GM23338 (cell line): ENCODE results near the gene CRACDL. TPM values are rescaled to one million over a fixed set of nuclear protein-coding genes. Genes with fewer than 3 reads are reported as not detected.

Experiments used
- ATAC-seq: fragments of 200-7000 bp; cut with Tn5 transposase; 3 replicates; pipeline ENCODE4 v1.9.1; 2020
- DNase-seq: peaks from one replicate; pipeline ENCODE4 v3.0.0-alpha.2; 2015; ENCODE audit warnings: low spot score
- H2AFZ ChIP-seq: fragments of 200-600 bp; sonication (generic); 2 replicates; pipeline ENCODE4 v1.8.0; 2016; ENCODE audit warnings: antibody characterized with exemption, mild to moderate bottlenecking, moderate library complexity
- H3F3A ChIP-seq: fragments of 200-600 bp; sonication (generic); replicated peaks from 2 replicates; pipeline ENCODE4 v1.8.0; 2017; ENCODE audit warnings: antibody characterized with exemption, mixed run types, low read depth
- H3K27ac ChIP-seq: fragments of 200-600 bp; sonication (generic); 2 replicates; pipeline ENCODE4 v1.6.1; 2016; ENCODE audit warnings: low read depth
- H3K27me3 ChIP-seq: fragments of 200-600 bp; sonication (generic); 2 replicates; pipeline ENCODE4 v1.8.0; 2016; ENCODE audit warnings: mild to moderate bottlenecking, mixed run types, moderate library complexity; ENCODE audit not compliant: insufficient read depth
- H3K36me3 ChIP-seq: fragments of 200-600 bp; sonication (generic); 2 replicates; pipeline ENCODE4 v1.8.0; 2016; ENCODE audit warnings: mild to moderate bottlenecking; ENCODE audit not compliant: insufficient read depth
- H3K4me1 ChIP-seq: fragments of 200-600 bp; sonication (generic); 2 replicates; pipeline ENCODE4 v1.8.0; 2016; ENCODE audit warnings: mild to moderate bottlenecking, moderate library complexity; ENCODE audit not compliant: insufficient read depth
- H3K4me2 ChIP-seq: fragments of 200-600 bp; sonication (generic); 2 replicates; pipeline ENCODE4 v1.7.1; 2017; ENCODE audit warnings: mixed run types
- H3K4me3 ChIP-seq: fragments of 200-600 bp; sonication (generic); 2 replicates; pipeline ENCODE4 v1.6.1; 2016; ENCODE audit warnings: mixed run types
- H3K79me2 ChIP-seq: fragments of 200-600 bp; sonication (generic); replicated peaks from 2 replicates; pipeline ENCODE4 v1.8.0; 2017; ENCODE audit warnings: mild to moderate bottlenecking; ENCODE audit not compliant: insufficient read depth
- H3K9me2 ChIP-seq: fragments of 200-600 bp; sonication (generic); 2 replicates; pipeline ENCODE4 v1.8.0; 2017; ENCODE audit not compliant: insufficient read depth
- H4K20me1 ChIP-seq: fragments of 200-600 bp; sonication (generic); replicated peaks from 2 replicates; pipeline ENCODE4 v1.8.0; 2017; ENCODE audit warnings: mild to moderate bottlenecking; ENCODE audit not compliant: insufficient read depth
- H3K27ac Mint-ChIP-seq: 2 replicates; pipeline ENCODE4 v1.8.0; 2020; ENCODE audit warnings: inconsistent platforms, mild to moderate bottlenecking, moderate library complexity, mixed read lengths
- H3K27me3 Mint-ChIP-seq: 3 replicates; pipeline ENCODE4 v1.8.0; 2022; ENCODE audit warnings: low read depth, mild to moderate bottlenecking, moderate library complexity, mixed read lengths, inconsistent platforms; ENCODE audit not compliant: insufficient read depth, poor library complexity
- H3K36me3 Mint-ChIP-seq: 3 replicates; pipeline ENCODE4 v1.8.0; 2021; ENCODE audit warnings: low read depth, mild to moderate bottlenecking, inconsistent platforms, moderate library complexity, mixed read lengths
- H3K4me1 Mint-ChIP-seq: 3 replicates; pipeline ENCODE4 v1.8.0; 2020; ENCODE audit warnings: mild to moderate bottlenecking, inconsistent platforms, mixed read lengths
- H3K4me3 Mint-ChIP-seq: 3 replicates; pipeline ENCODE4 v1.8.0; 2021; ENCODE audit warnings: moderate library complexity, mild to moderate bottlenecking, inconsistent platforms, mixed read lengths
- H3K9me3 Mint-ChIP-seq: 3 replicates; pipeline ENCODE4 v1.8.0; 2020; ENCODE audit warnings: moderate library complexity, mild to moderate bottlenecking, inconsistent platforms, mixed read lengths
- CREB1 ChIP-seq: fragments of 250-450 bp; sonication (Bioruptor Pico); IDR thresholded peaks from 2 replicates; pipeline ENCODE4 v1.5.0; 2020; ENCODE audit warnings: low read depth, mild to moderate bottlenecking, moderate library complexity
- EZH2 ChIP-seq: fragments of 200-600 bp; sonication (generic); IDR thresholded peaks from one replicate; pipeline ENCODE4 v1.8.0; 2017; ENCODE audit warnings: antibody characterized with exemption, mild to moderate bottlenecking, low read depth; ENCODE audit not compliant: unreplicated experiment
- EZH2phosphoT487 ChIP-seq: fragments of 200-600 bp; sonication (generic); IDR thresholded peaks from one replicate; pipeline ENCODE4 v1.8.1; 2018; ENCODE audit warnings: antibody characterized with exemption; ENCODE audit not compliant: unreplicated experiment
- STAT1 ChIP-seq: IDR thresholded peaks from one replicate; pipeline ENCODE4 v1.6.1; 2016; ENCODE audit warnings: antibody characterized with exemption; ENCODE audit not compliant: unreplicated experiment
- polyA plus RNA-seq: library from polyadenylated mRNA; unstranded; fragments of >200 nt; fragmentation: Nextera tagmentation; extraction: Ambion mirVana; gene quantifications from 2 replicates; pipeline ENCODE4 v1.2.1, GENCODE V29; 2016
- total RNA-seq: library from RNA; depleted of rRNA; stranded (reverse); fragments of >200 nt; shearing (Covaris generic); gene quantifications from 2 replicates; pipeline ENCODE4 v1.2.3, GENCODE V29; 2014

Gene CRACDL
- total and polyA plus RNA-seq, 2 experiments from 2014 or later = 0.14 to 0.16 TPM

DNA sequence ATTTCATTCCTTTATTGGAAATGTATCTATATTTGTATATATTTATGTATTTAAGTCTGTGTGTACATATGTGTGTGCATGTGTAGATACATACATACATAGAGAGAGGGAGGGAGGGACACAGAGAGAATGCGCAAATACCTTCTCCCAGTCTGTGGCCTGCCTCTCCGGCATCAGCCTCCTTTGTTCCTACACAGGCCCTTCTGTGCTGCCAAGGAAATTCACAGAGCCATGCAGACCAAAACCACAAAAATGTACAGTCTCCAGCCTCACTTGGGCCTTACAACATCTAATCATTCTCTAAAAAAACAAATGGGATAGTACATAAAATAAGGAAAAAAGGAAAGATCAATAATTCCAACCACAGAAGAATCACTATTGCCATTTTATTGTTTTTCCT lies 8.8 kb upstream of the CRACDL start:
- Mint-ChIP-seq H3K36me3 (no peaks in the 10 kb centered on the region), H3K9me3 (no peaks in the 10 kb centered on the region), H3K4me3 (no peak overlapping the region), H3K27me3 (peaks cover 2% of the 10 kb centered on the region), H3K4me1 (no peaks in the 10 kb centered on the region), H3K27ac (no peak overlapping the region)
- Histone ChIP-seq H3K79me2 (no peaks in the 10 kb centered on the region), H4K20me1 (no peaks in the 10 kb centered on the region), H3K36me3 (no peaks in the 10 kb centered on the region), H3K27me3 (no peaks in the 10 kb centered on the region), H3K4me1 (no peaks in the 10 kb centered on the region), H2AFZ (no peak overlapping the region), H3F3A (no peaks in the 10 kb centered on the region), H3K9me2 (no peaks in the 10 kb centered on the region), H3K4me2 (no peak overlapping the region), H3K4me3 (no peak overlapping the region), H3K27ac (no peak overlapping the region)
- no peak for TF ChIP-seq CREB1 (CRISPR knock-in tag)
- DNase-seq (no peak), ATAC-seq (no peak)

DNA sequence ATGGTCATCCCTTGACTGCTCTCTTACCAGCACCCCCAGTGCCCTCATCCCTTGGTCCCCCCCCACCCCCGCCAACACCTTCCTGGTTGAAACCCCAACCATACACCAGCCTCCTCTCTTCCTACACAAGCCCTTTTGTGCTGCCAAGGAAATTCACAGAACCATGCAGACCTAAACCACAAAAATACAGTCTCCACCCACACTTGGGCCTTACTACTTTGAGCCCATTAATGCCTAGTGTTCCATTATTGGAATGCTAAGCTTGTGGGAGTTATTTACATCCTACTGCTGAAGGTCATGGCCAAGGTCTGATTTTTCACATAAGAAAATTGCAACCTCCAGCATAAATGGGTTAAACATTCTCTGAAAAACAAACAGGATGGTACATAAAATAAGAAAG lies 4.1 kb upstream of the CRACDL start:
- Histone ChIP-seq H3F3A (0 out of 2 replicates have a peak, but pooled peaks cover 5% of the 10 kb centered on the region), H3K27me3 (peaks cover 44% of the 10 kb centered on the region), H3K4me3 (no peak overlapping the region), H4K20me1 (no peaks in the 10 kb centered on the region), H3K4me2 (no peak overlapping the region), H3K79me2 (no peaks in the 10 kb centered on the region), H3K36me3 (no peaks in the 10 kb centered on the region), H3K4me1 (0 out of 2 replicates have a peak, but pooled peaks cover 3% of the 10 kb centered on the region), H2AFZ (no peak overlapping the region), H3K9me2 (no peaks in the 10 kb centered on the region), H3K27ac (no peak overlapping the region)
- no peak overlapping the region for H3K4me3 Mint-ChIP-seq
- no peaks in the 10 kb centered on the region for H3K9me3 Mint-ChIP-seq
- no peak for ATAC-seq
- H3K27ac Mint-ChIP-seq = no peak overlapping the region
- no peaks in the 10 kb centered on the region; the same call in 2 of the 3 replicates for H3K36me3 Mint-ChIP-seq
- no peak for TF ChIP-seq STAT1
- H3K4me1 Mint-ChIP-seq = peaks cover 7% of the 10 kb centered on the region
- no peak for DNase-seq
- H3K27me3 Mint-ChIP-seq = peaks cover 34% of the 10 kb centered on the region

DNA sequence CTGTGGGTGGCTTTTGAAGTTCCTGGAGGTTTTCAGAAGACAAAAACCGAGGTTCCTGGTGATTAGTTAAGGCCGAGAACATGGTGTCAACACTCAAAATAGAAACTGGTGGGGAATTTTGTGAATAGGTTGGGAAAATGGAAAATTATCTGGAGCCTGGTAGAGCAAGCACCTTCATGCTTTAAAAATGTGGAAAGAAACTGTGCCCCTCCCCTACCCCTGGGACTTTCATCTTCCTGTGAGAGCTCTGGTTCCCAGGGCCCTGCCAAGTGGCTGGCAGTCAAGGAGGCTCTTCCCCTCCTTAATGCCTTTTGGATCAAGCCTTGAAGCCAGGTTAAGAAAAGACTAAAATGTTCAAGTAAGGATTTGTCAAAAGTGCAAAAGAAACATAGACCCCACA lies 1.9 kb upstream of the CRACDL start:
- Histone ChIP-seq H3F3A (0 out of 2 replicates have a peak, but pooled peaks cover 5% of the 10 kb centered on the region), H3K36me3 (no peaks in the 10 kb centered on the region), H3K27ac (no peak overlapping the region), H4K20me1 (no peaks in the 10 kb centered on the region), H3K4me3 (peak overlapping the region; percentile 66; the same call in 1 of the 2 replicates), H3K4me2 (no peak overlapping the region), H3K9me2 (no peaks in the 10 kb centered on the region), H3K4me1 (0 out of 2 replicates have a peak, but pooled peaks cover 5% of the 10 kb centered on the region), H3K79me2 (no peaks in the 10 kb centered on the region), H3K27me3 (peaks cover 59% of the 10 kb centered on the region), H2AFZ (no peak overlapping the region)
- H3K36me3 Mint-ChIP-seq = no peaks in the 10 kb centered on the region; the same call in 2 of the 3 replicates
- peak; percentile 4 for DNase-seq
- H3K4me3 Mint-ChIP-seq = peak overlapping the region; percentile 73
- peaks cover 47% of the 10 kb centered on the region for H3K27me3 Mint-ChIP-seq
- H3K9me3 Mint-ChIP-seq = no peaks in the 10 kb centered on the region
- H3K4me1 Mint-ChIP-seq = peaks cover 7% of the 10 kb centered on the region
- no peak overlapping the region for H3K27ac Mint-ChIP-seq
- TF ChIP-seq EZH2 = peak; percentile 23
- TF ChIP-seq EZH2phosphoT487 = no peak
- no peak for ATAC-seq
